Activated CD4-positive, CD25-positive, alpha-beta regulatory T cell treated with anti-CD3 and anti-CD28 coated beads, Interleukin-2, amount 50 U/mL, for 72 hours (primary cell): ENCODE results near the gene PLEKHM3.

Experiments used
- DNase-seq: peaks from one replicate; pipeline ENCODE4 v3.0.0; 2021

The PLEKHM3 gene, protein sequence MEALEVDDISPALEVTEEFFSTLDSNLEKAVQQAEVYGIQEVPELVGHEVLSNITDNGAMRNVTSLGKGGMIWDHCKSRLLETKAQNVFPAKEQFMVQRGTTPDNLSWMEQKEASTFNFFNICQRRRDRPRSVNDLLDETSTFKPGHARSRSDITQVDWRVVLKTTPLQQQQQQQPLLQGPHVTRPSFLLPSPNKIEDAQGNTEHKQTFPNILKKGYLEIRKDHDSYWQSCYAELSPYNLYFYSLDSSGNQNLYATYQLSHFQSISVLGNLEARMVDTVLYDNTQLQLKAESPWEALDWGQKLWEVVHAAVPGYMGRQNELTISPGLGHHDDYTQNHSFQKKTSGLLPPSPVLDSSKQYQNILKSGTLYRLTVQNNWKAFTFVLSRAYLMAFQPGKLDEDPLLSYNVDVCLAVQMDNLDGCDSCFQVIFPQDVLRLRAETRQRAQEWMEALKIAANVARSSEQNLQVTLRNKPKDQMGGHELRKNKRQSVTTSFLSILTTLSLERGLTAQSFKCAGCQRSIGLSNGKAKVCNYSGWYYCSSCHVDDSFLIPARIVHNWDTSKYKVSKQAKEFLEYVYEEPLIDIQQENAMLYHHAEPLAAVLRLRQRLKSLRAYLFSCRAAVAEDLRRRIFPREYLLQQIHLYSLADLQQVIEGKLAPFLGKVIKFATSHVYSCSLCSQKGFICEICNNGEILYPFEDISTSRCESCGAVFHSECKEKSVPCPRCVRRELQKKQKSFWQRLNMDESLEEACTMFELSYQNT

DNA sequence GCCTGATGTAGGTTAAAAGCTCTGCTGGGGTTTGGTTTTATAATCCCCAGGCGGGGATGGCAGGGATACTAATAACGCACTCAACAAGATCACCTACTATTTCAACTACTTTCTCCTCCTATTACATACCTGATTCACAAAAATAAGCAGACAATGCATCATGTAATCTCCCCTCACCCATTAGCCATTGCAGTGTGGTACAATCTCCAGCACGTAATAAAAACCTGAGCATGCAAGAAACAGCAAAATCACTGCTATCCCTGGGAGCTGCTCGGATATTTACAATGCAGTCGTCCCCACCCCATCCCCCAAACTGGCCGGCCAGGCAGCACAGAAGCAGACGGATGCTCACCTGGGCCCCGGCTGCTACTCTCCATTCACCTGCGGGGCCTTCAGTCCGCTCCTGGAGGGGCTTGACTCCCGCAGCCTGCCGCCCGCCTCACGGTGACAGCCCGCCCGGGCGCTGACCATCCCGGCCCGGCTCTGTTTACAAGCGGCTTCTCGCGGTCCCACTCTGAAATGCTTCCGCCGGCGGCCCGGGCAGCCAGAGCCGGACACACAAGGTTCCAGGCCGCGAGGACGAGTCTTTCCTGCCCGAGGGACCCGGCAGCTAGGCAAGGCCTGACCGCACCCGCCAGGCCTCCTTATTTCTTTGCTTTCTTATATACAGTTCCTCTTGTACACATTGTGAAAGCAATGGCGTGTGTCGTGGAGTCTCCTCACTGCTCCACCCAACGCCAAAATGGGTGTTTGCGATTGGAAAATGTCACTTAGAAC is at the start of gene PLEKHM3:
PLEKHM3 (minus strand) TSS at position 491 of the 777 bp plus-strand sequence. CDS start 23,888 bp downstream, outside the sequence.
- peak; percentile 78 for DNase-seq

DNA sequence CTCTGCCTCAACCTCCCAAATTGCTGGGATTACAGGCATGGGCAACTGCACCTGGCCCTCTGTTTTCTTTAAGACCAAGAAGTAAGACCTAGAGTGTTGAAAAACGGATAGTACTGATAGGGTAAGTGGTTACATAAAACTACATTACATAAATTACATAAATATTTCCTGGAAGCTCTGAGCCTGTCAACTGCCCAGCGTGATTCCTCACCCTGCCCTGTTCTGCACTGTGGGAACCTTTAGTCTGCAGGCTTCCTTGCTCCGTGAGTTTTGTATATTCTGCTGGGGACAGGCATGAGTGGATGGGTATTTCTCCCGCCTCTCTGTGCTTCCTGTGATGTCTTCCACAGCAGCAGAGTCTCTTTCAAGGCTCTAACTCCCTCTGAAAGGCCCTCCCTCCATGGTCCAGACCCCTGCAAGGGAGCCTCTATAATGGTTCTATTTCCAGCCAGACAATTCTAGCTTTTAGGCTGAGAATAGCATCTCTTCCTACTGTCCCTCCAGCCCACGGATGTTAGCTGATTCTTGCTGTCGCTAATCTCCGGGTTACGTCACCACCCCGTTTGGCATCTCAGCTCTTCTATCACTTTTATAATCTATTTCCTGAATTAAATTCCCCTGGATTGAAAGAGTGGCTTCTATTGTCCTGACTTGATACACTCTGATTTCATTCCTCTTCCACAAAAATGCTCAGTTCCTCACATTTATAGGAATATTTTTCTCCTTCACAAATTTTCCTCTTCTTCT is 49.5 kb upstream of the PLEKHM3 start:
- no peak for DNase-seq

DNA sequence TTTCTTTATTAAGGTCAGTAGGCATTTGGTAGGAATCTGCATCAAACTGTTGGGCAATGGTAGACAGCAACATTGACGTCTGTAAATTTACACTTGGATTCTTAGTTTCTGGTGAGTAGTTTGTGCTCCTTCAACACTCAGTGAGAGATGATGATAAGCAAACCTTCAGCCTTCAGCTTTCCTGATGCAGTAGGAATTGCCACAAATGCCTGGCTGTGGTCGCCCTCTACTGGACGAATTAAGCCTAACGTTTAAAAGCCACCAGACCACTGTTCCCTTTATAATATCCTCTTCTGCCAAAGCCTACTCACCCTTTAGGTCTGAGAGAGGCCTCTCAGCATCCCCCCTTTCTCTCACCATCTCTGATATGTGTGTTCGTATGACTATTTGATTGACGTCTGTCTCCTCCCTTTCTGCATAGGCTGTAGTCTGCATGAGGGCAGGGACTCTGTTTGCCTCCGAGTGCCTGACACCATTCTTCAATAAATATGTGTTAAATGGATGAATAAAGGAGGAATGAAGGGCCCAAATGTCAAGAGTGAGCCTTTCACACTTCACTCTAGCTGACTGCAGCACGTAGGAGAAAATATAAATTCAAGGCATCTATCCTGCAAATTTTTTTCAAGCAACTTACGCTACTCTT is 47.0 kb upstream of the PLEKHM3 start:
- peak; percentile 41 for DNase-seq

DNA sequence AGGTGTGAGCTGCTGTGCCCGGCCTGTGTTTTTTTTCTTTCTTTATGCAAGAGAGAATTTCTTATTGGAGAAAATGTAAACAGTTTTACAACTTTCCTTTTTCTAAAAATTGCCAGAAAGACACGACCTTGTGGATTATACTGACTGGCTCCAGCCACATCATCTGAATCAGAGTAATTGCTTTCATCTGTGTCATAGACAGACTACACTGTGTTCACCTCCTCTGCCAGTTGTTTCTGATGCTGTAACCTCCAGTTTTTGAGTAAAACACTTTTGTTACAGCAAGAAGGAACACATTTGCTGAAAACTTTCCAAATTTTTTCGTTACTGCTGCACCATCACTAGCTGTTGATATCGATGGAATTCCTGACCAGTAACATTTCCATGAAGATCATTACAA is 43.9 kb upstream of the PLEKHM3 start:
- no peak for DNase-seq

DNA sequence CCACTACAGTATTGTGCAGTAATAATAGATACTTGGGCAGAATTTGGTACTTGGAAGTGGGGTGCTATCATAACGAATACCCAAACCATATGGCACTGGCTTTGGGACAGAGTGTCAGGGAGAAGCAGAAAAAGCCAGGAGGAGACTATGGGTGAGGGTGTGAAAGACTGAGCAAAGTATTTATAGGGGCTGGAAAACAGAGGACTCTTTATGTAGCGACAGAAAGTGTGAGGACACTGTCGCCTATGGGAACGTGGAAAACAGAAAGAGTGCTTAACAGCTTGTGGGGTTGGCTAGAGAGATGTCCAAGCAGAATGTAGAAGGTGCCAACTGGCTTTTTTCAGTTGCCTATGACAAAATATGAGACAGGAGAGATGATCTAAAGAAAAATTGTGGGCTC is 40.7 kb upstream of the PLEKHM3 start:
- DNase-seq = no peak

DNA sequence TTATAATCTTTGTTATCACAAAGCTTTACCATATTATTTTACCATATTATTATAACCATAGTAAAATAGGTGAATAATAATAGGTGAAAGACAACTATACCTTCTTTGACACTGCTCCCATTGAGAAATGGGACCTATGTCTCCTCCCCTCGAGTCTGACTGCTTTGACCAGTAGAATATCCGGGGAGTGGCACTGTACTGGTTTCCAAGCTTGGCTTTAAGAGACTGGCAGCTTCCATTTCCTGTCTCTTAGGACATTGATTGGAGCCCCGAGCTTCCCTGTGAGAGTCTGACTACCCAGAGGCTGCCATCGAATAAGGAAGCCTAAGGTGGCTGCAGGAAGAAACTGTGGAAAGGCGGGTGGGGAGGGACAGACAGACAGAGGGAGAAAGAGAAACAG is 40.1 kb upstream of the PLEKHM3 start:
- no peak for DNase-seq

DNA sequence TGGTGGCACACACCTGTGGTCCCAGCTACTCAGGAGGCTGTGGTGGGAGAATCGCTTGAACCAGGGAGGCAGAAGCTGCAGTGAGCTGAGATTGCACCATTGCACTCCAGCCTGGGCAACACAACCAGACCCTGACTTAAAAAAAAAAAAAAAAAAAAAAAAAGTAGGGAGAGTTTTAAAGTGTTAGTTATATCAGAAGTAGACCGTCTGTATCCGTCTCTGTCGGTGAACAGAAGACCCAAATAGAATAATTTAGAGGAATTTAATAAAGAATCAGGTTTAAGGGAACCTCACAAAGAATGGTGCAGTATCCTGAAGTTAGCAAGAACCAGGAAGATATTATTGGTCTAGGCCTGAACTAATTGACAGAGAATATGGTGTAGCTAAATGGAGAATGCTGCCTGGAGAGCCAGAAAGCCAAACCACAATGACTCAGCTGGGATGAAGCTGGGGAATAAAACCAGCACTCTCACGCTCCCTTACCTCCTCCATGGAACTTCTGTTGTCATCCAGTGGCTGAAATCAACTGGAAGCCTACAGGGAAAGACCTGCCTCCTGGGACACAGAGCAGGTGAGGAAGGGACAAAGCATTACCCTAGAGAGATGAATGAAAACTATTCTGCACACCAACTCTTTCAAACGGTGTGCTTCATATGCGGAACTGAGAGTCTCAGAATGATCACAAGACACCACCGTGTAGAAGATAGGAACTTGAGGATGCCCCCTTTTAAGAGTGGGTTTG is 39.1 kb upstream of the PLEKHM3 start:
- DNase-seq = no peak

DNA sequence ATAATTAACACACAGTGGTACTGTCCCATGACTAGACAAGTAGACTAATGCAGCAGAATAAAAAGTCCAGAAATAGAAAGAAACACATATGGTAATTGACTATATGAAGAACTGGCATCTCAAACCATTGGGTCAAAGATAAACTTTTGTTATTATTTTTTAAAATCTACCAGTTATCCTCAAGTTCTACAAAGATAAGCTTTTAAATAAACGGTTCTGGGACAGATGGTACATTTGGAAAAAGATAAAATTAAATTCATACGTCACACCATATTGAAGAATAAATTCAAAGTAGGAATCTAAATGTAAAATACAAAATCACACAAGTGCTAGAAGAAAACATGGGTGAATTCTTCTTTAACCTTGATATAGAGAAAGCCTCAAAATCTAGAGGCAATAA is 37.6 kb upstream of the PLEKHM3 start:
- no peak for DNase-seq

DNA sequence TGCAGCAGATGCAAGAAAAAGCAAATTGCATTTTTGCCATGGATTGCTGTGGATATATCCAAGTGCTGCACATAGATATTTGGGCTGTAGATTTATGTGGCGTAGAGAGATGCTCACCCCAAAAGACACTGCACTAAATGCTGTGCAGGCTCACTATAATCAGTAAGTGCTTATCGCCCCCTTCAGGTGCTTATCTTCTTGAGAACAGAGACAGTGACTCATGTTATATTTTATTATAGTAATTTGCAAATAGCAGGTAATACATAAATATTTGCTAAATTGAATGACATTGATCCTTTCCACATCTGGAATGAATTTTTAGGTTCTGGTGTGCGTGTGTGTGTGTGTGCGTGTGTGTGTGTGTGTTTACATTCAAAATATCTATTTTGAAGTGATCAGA is 36.8 kb upstream of the PLEKHM3 start:
- DNase-seq = no peak

DNA sequence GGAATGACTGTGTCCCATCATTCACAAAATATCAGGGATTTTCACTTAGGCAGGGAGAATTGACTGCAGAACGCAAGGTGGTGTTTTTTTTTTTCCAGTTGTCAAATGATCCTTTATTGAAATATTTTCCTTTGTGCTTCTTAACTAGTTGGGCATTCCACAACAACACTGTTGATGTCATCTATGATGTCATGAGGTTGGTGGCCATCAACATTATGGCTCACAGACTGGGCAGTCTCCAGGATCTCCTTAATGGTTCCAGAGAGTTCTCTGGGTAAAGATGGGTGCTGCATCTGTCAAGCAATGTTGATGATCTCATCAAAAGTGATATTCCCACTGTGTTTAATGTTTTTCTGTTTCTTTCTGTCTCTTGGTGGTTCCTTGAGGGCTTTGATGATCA is 31.8 kb upstream of the PLEKHM3 start:
- no peak for DNase-seq

DNA sequence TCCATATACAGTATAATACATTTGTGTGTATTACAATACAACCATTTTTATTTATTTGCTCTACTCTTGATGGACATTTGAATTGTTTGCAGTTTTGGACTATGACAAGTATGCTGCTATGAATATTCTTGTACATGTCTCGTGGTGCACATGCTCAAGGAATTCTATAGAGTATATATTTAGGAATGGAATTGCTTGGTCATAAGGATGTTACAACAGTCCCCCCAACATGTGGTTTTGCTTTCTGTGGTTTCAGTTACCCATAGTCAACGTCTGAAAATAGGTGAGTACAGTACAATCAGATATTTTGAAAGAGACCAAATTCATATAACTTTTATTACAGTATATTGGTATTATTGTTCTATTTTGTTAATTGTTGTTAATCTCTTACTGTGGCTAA is 24.1 kb upstream of the PLEKHM3 start:
- no peak for DNase-seq

DNA sequence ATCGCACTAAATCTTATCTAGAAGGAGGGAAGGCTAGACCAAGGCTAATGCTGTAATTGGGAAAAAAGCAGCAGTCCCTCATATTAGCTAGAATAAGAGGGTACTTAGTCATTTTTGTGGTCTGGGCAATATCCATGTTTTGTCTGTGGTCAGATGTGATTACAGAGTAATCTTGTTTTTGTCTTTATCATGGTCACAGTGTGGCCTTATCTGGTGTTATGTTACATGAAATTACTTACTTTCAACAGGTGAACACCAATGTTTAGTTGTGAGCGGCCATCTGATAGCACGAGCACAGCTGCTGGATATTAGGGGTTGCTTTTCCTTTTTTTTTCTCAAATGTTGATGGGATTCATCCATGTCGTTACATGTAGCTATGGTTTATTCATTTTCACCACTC is 23.7 kb upstream of the PLEKHM3 start:
- DNase-seq = no peak

DNA sequence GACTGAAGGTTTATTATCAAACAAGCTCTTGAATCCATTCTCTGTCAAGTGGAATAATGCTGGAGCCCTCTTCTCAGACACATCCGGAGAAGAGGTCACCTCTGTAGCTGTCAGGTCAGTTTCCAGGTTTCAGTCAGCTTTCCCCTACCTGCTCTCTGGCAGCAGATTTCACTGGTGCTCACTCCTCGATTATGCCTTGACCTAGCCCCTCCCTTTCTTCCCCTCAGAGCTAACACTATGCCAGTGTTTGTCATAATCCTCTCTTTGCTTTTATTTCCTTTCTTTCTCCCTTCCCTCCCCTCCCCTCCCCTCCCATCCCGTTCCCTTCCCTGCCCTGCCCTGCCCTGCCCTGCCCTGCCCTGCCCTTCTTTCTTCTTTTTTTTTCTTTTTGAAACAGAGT is 22.5 kb upstream of the PLEKHM3 start:
- DNase-seq = no peak

DNA sequence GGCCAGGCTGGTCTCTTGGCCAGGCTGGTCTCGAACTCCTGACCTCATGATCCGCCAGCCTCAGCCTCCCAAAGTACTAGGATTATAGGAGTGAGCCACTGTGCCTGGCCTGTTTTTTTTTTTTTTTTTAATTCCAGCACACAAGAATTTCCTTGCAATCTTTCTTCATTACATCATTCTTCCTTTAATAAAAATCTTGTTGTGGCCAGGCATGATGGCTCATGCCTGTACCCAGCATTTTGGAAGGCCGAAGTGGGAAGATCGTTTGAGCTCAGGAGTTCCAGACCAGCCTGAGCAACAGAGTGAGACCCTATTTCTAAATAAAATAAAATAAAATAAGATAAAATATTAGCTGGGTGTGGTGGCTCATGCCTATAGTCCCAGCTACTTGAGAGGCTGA is 21.4 kb upstream of the PLEKHM3 start:
- DNase-seq = no peak

DNA sequence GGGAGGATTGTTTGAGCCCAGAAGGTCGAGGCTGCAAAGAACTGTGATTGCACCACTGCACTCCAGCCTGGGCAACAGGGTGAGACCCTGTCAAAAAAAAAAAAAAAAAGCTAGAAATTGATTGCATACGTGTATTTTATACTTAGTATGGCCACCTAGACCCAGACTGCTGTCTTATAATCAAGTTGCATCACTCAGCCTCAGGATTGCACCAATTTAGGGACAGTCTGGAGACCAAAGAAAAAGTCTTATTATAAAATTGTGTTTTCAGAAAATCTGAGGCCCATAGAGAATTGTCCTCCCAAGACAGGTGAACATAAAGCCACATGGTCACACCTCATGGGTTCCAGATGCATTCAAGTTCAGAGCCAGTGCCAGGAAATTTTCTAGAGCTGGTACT is 17.1 kb upstream of the PLEKHM3 start:
- no peak for DNase-seq

DNA sequence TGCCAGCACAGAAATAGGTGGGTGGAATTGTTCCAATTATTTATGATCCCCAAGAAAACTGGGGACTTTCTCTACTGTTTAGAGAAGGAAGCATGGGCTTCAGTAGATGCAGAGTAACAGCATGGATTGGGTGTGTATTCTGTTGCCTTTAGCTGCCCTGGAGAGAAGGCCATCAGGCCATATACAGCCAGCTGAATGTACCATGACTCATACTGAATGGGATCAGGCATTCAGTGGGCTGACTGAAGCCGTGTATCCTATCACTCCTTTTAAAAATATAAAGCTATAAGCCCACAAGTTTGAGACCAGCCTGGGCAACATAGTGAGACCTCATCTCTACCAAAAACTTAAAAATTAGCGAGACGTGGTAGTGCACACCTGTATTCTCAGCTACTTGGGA is 16.7 kb upstream of the PLEKHM3 start:
- no peak for DNase-seq

DNA sequence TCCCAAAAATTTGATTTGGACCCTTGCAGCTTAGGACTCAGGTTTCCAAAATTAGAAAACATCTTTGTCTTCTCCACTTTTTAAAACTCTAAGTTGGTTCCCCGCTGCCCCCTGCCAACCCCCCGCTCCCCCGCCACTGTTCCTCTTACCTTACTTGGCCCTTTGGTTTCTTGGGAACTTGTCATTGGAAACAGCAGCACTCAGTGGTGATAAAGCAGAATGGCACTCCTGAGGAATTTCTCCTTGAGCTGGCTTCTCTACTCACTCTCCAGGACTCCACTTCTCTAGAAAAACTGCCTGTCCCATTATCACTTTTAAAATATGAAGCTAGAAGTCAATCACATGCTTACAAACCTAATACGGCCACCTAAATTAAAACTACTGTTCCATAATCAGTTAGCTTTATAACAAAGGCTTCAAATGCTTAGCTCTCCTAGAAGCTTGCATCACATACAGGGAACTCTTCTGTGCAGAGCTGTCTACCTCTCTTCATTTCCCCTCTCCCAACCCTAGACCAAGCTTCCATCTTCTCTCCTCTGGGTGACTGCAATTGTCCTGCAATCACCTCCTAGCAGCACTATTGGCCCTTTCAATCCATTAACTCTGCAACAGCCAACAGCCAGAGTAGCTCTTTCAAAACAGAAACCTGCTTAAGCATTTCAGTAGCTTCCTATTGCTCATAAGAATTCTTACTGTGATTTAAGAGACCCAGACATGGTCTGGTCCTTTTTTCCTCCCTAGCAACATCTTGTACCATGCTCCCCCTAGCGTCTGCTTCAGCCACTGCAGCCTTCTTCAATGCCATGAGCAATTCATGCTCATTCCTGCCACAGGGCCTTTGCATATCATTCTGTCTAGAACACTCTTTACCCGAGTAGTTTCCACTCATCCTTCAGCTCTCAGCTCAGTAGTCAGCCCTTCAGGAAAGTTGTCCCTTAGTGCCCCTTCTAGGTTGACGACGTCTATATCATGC is 15.2 kb upstream of the PLEKHM3 start:
- peak; percentile 78 for DNase-seq

DNA sequence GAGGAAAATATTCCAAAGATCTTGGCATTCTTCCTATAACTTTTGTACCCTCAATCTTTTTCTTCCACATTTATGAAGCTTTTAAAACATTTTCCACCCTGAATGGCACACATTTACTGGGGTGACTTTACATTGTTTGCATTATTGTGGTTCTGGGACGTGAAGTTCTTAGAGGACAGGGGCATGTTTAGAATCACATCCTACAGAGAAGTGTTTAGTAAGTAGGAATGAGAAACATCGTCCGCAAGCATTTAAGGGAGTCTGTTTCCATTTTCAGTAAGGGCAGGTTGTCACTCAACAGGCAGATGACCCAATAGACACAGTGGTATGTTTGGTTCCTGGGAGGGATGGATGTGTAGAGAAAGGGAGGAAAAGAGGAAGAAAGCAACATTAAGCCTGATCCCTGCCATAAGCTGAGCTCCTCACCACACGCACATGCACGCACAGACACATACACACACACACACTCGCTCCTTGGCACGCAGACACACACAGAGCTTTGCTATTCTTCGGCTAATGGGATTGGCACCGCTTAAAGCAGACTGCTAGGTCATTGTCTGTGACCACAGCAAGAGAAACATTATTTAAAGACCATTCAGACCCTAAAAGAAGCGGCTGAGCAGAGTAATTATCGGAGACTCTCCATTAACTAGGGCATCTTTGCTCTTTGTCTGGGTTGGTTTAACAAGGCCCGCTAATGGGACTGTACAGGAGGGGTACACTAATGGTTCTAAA is 14.2 kb upstream of the PLEKHM3 start:
- DNase-seq = no peak
